Testis (tissue), 3 donors: Measurements from ENCODE around the gene GAA. TPM values are rescaled to one million over a fixed set of nuclear protein-coding genes. Genes with fewer than 3 reads are reported as not detected.
A peak's percentile ranks its signal among the peaks of the same experiment; 100 is the strongest.
"Not testable (repeated sequence)": the region's sequence is repeated elsewhere in the genome, so short reads cannot be mapped to it uniquely, and the experiment has no call there.

Experiments
- DNase-seq: peaks from one replicate; pipeline ENCODE4 v3.0.0-alpha.2; 2019
- H3K27ac ChIP-seq, 2 donors: fragments of 200-600 bp; sonication (generic); one replicate each; pipeline ENCODE4 v1.5.1; 2019
- H3K27me3 ChIP-seq: fragments of 200-600 bp; sonication (generic); one replicate; pipeline ENCODE4 v1.5.1; 2019
- H3K36me3 ChIP-seq: fragments of 200-600 bp; sonication (generic); one replicate; pipeline ENCODE4 v1.5.1; 2017; ENCODE audit warnings: low read depth; ENCODE audit errors: missing control alignments
- H3K4me1 ChIP-seq: fragments of 200-600 bp; sonication (generic); one replicate; pipeline ENCODE4 v1.5.1; 2019
- H3K4me3 ChIP-seq, 2 donors: fragments of 200-600 bp; sonication (generic); one replicate each; pipeline ENCODE4 v1.5.1; 2017 to 2019
- H3K9me3 ChIP-seq: fragments of 200-600 bp; sonication (generic); one replicate; pipeline ENCODE4 v1.5.1; 2017
- POLR2A ChIP-seq: fragments of 450-650 bp; IDR thresholded peaks from one replicate; pipeline ENCODE4 v1.6.1; 2017; ENCODE audit warnings: antibody characterized with exemption, mild to moderate bottlenecking, moderate library complexity
- WGBS, 2 donors: methylation state at CpG; one replicate each; pipeline ENCODE4 v1.1.5; 2018; 5-methylcytosine and 5-hydroxymethylcytosine counted together
- intact Hi-C: fragments of 100-400 bp; cut with DNase I; formaldehyde crosslinking; loops from one replicate; pipeline ENCODE4 v1.15.1; 2023; ENCODE audit warnings: low total_unique reads
- polyA plus RNA-seq: library from polyadenylated mRNA; stranded (reverse); fragments of 350-450 nt; fragmentation: Illumina TruSeq; extraction: RNeasy Lipid Tissue Mini Kit (QIAGEN cat#74804); gene quantifications from one replicate; pipeline ENCODE4 v1.2.3, GENCODE V29; 2014; ENCODE audit warnings: low read depth, low replicate concordance; ENCODE audit not compliant: insufficient read depth
- total RNA-seq, 2 donors: library from RNA; depleted of rRNA; stranded (reverse); fragments of >200 nt; gene quantifications; one replicate each; pipeline ENCODE4 v1.2.3, GENCODE V29; 2016
- TF ChIP-seq, protein P1 (sequence below), 3 experiments: fragments of 450-650 bp in 2 of 3; fragments of 200-600 bp in 1 of 3; sonication (generic) in 1 of 3; IDR thresholded peaks; one replicate each; pipeline ENCODE4 v1.5.1; 2016 to 2019; ENCODE audit warnings: antibody characterized with exemption in 3 of 3, mild to moderate bottlenecking in 2 of 3, moderate library complexity in 1 of 3

The GAA gene
- total and polyA plus RNA-seq, 3 donors from 2014 or later = 155 to 190 (median 166) TPM

DNA sequence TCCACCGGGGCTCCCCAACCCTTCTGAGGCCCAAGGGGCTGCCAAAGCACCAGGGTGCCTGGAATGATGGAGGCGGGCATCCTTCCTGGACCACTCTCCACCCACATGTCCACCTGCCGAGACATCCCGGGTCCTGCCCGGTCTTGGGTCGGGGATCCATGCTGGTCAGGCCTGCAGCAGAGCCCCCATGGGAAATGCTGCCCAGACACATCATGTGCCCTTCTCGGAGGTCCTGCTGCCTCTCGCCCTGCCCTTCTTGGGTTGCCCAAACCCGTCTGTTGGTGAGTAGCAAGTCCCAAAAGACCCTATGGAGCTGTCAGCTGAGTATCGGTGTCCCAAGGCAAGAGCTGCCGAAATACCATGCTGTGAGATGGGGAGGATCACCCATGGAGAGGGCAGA lies 14.8 kb upstream of the GAA start:
- no peaks in the 10 kb centered on the region for H3K4me1 ChIP-seq
- no peaks in the 10 kb centered on the region for H3K9me3 ChIP-seq
- H3K36me3 ChIP-seq = no peaks in the 10 kb centered on the region
- 82% methylated on average over 11 of the region's 11 CpGs; no CpG with 5 or more reads in 1 of the 2 donors for WGBS, 2 donors
- H3K27ac ChIP-seq = no peak overlapping the region
- no peak for DNase-seq
- H3K27me3 ChIP-seq = no peaks in the 10 kb centered on the region
- intact Hi-C loops = no loop called here
- no peak overlapping the region for H3K4me3 ChIP-seq
- TF ChIP-seq, protein P1, sequence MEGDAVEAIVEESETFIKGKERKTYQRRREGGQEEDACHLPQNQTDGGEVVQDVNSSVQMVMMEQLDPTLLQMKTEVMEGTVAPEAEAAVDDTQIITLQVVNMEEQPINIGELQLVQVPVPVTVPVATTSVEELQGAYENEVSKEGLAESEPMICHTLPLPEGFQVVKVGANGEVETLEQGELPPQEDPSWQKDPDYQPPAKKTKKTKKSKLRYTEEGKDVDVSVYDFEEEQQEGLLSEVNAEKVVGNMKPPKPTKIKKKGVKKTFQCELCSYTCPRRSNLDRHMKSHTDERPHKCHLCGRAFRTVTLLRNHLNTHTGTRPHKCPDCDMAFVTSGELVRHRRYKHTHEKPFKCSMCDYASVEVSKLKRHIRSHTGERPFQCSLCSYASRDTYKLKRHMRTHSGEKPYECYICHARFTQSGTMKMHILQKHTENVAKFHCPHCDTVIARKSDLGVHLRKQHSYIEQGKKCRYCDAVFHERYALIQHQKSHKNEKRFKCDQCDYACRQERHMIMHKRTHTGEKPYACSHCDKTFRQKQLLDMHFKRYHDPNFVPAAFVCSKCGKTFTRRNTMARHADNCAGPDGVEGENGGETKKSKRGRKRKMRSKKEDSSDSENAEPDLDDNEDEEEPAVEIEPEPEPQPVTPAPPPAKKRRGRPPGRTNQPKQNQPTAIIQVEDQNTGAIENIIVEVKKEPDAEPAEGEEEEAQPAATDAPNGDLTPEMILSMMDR (IDR thresholded peaks at IDR 0.05) = no peak
- no peak for TF ChIP-seq POLR2A

DNA sequence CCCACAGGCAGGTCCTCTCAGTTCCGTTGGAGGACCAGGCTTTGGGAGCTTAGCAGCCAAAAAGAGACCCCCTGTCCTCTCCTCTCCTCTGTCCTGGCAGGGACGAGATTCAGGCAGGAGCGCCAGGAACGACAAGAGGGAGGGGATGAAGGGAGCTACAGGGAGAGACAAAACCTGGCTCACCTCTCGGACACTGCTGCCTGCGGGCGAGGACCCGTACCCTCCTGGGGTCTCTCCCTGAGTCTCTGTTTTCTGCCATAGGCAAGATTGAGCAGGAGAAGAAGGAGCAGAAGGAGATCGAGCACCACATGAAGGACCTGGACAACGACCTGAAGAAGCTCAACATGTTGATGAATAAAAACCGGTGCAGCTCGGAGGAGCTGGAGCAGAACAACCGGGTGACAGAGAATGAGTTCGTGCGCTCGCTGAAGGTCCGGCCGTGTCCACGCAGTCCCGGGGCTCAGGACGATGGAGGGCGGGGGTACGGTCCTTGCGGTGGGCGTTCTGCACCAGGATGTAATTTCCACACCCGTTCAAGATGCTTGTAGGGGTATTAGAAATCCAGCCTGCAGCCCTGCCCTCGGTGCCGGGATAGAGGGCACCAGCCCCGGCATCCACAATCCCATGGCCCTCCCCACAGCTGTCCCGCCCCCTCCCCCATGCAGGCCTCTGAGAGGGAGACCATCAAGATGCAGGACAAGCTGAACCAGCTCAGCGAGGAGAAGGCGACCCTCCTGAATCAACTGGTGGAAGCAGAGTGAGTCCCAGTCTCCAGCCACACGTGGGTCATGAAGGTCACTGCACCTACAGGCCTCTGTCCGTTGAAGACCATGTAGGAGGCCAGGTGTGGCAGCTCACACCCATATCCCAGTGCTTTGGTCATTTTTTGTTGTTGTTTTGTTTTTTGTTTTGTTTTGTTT lies 13.8 kb upstream of the GAA start:
- intact Hi-C loops = no loop called here
- DNase-seq = no peak
- no peak for TF ChIP-seq POLR2A
- TF ChIP-seq, protein P1 (IDR thresholded peaks at IDR 0.05) = no peak
- no peaks in the 10 kb centered on the region for H3K36me3 ChIP-seq
- H3K4me1 ChIP-seq = no peaks in the 10 kb centered on the region
- no peaks in the 10 kb centered on the region for H3K9me3 ChIP-seq
- H3K4me3 ChIP-seq = no peak overlapping the region
- H3K27me3 ChIP-seq = no peaks in the 10 kb centered on the region
- H3K27ac ChIP-seq = no peak overlapping the region
- WGBS, 2 donors = 84 to 90% methylated on average over 32 to 34 of the region's 34 CpGs

DNA sequence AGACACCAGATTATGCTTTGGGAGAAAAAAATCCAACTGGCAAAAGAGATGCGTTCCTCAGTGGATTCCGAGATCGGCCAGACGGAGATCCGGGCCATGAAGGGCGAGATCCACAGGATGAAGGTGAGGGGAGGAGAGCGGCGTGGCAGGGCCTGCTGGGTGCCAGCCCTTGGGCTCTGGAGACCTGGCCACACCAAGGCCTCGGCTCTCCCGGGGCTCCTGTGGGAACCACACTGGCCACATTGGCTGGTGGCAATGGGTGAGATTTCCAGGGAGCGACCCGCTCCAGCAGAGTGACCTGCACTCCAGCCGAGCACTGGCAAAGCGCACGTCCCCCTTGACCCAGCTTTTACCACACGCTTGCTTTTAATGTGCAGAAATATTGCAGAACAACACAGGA lies 11.6 kb upstream of the GAA start:
- intact Hi-C loops = no loop called here
- WGBS, 2 donors = 76 to 79% methylated on average over 14 to 16 of the region's 16 CpGs
- TF ChIP-seq, protein P1 (IDR thresholded peaks at IDR 0.05) = no peak
- no peaks in the 10 kb centered on the region for H3K27me3 ChIP-seq
- no peaks in the 10 kb centered on the region for H3K4me1 ChIP-seq
- H3K36me3 ChIP-seq = no peaks in the 10 kb centered on the region
- no peak for DNase-seq
- H3K4me3 ChIP-seq = no peak overlapping the region
- H3K9me3 ChIP-seq = no peaks in the 10 kb centered on the region
- no peak overlapping the region for H3K27ac ChIP-seq

DNA sequence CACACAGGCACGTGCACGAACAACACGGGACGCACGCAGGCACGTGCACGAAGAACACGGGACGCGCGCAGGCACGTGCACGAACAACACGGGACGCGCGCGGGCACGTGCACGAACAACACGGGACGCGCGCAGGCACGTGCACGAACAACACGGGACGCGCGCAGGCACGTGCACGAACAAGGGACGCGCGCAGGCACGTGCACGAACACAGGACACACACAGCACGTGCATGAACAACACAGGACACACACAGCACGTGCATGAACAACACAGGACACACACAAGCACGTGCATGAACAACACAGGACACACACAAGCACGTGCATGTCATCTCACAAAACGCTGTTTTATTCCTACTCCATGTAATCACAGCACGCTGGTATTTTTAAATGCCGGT lies 11.2 kb upstream of the GAA start:
- H3K9me3 ChIP-seq, intact Hi-C loops, H3K4me1 ChIP-seq, H3K4me3 ChIP-seq, H3K27ac ChIP-seq, H3K27me3 ChIP-seq, H3K36me3 ChIP-seq: not testable (repeated sequence)
- 81 to 87% methylated on average over 37 to 42 of the region's 44 CpGs for WGBS, 2 donors
- peak; percentile 66 for DNase-seq

DNA sequence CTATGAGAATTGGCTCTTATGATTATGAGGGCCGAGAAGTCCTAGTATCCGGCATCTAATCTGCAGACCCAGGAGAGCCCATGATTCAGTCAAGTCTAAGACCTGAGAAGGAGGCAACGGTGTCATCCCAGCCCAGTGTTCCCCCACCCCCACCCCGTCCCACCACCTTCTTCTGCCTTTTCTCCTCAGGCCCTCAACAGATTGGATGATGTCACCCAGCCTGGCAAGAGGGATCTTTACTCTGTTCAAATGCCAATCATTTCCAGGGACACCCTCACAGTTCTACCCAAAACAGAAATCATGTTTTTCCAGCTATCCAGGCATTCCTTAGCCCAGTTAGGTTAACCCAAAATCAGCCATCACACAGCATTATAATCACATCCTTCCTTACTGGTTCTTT lies 10.0 kb upstream of the GAA start:
- DNase-seq = no peak
- no peak overlapping the region for H3K27ac ChIP-seq
- 89 to 100% methylated on average over 4 of the region's 4 CpGs for WGBS, 2 donors
- no peaks in the 10 kb centered on the region for H3K36me3 ChIP-seq
- intact Hi-C loops = no loop called here
- no peaks in the 10 kb centered on the region for H3K9me3 ChIP-seq
- no peak for TF ChIP-seq POLR2A
- TF ChIP-seq, protein P1 (IDR thresholded peaks at IDR 0.05) = no peak
- no peaks in the 10 kb centered on the region for H3K4me1 ChIP-seq
- H3K4me3 ChIP-seq = no peak overlapping the region
- no peaks in the 10 kb centered on the region for H3K27me3 ChIP-seq
